ENCODE data around the gene AQP10. TPM values are rescaled to one million over a fixed set of nuclear protein-coding genes. Genes with fewer than 3 reads are reported as not detected.

Gene AQP10
- polyA plus RNA-seq, 1 donor (not counting 4 experiments of a cell fraction or from before 2014, with no cell fraction given): 0.85 TPM

DNA sequence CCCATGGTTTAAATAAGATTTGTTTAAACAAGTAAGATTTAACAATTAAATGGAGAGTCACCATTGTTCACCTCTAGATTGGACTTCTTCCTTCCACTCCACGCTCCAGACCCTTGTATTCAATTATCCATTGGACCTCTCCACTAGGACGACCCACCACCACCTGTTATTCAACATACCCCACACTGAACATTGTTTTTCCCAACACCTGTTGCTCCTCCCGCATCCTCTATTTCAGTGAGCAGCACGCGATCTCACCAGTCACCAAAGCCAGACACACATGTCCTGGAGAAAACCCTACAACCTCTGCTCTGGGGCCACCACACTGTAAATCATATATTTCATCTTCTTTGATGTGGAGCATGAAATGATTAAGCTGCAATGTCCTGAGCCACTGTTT lies 33.1 kb downstream of the AQP10 start:
- H3K4me1 ChIP-seq (ENCODE audit: control insufficient read depth, extremely low read depth, insufficient read depth, low read length): peaks cover 17% of the 10 kb centered on the region
- H3K4me2 ChIP-seq (ENCODE audit: control insufficient read depth, extremely low read depth, insufficient read depth, low read depth, low read length): no peak overlapping the region
- H3K36me3 ChIP-seq (ENCODE audit: control insufficient read depth in 2 of 2, extremely low read depth in 1 of 2, insufficient read depth in 2 of 2, low read length in 2 of 2): peaks cover 1 to 3% of the 10 kb centered on the region in 2 experiments
- H2AFZ ChIP-seq (ENCODE audit: control insufficient read depth, low read length): no peak overlapping the region
- no peaks in the 10 kb centered on the region for H3K79me2 ChIP-seq (ENCODE audit: control insufficient read depth, insufficient read depth, low read length)
- H3K9ac ChIP-seq (ENCODE audit: control insufficient read depth, extremely low read depth, insufficient read depth, low read length): no peak overlapping the region
- dilution Hi-C loops (cut with MboI; ENCODE audit: extremely low pct_ligation_motif_present, low sequenced_read_pairs): no loop called here
- H3K27ac ChIP-seq (ENCODE audit: control insufficient read depth, insufficient read depth, low read length): no peak overlapping the region
- no peaks in the 10 kb centered on the region for H3K9me3 ChIP-seq (ENCODE audit: control insufficient read depth, low read depth, low read length)
- H3K27me3 ChIP-seq (ENCODE audit: control insufficient read depth, extremely low read depth, insufficient read depth, low read length): no peaks in the 10 kb centered on the region
- H3K4me3 ChIP-seq (ENCODE audit: control insufficient read depth in 2 of 3, extremely low read depth in 1 of 3, insufficient read depth in 2 of 3, low read depth in 1 of 3, low read length in 3 of 3): no peak overlapping the region
- H4K20me1 ChIP-seq (ENCODE audit: control insufficient read depth, extremely low read depth, insufficient read depth, low read length): no peaks in the 10 kb centered on the region
- FAIRE-seq (no peak), DNase-seq (ENCODE audit: low read depth, low spot score) (no peak)
- TF ChIP-seq EZH2 (IDR thresholded peaks at IDR 0.05; ENCODE audit: low read length): no peak
- TF ChIP-seq, protein P1, sequence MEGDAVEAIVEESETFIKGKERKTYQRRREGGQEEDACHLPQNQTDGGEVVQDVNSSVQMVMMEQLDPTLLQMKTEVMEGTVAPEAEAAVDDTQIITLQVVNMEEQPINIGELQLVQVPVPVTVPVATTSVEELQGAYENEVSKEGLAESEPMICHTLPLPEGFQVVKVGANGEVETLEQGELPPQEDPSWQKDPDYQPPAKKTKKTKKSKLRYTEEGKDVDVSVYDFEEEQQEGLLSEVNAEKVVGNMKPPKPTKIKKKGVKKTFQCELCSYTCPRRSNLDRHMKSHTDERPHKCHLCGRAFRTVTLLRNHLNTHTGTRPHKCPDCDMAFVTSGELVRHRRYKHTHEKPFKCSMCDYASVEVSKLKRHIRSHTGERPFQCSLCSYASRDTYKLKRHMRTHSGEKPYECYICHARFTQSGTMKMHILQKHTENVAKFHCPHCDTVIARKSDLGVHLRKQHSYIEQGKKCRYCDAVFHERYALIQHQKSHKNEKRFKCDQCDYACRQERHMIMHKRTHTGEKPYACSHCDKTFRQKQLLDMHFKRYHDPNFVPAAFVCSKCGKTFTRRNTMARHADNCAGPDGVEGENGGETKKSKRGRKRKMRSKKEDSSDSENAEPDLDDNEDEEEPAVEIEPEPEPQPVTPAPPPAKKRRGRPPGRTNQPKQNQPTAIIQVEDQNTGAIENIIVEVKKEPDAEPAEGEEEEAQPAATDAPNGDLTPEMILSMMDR (optimal IDR thresholded peaks at IDR 0.05 in 1 of 3, IDR thresholded peaks at IDR 0.05 in 1 of 3, conservative IDR thresholded peaks at IDR 0.05 in 1 of 3; ENCODE audit: extremely low read depth in 1 of 3, insufficient read depth in 2 of 3, low read length in 3 of 3): no peak
- H3K9me1 ChIP-seq (ENCODE audit: control insufficient read depth, extremely low read depth, insufficient read depth, low read length): no peaks in the 10 kb centered on the region

DNA sequence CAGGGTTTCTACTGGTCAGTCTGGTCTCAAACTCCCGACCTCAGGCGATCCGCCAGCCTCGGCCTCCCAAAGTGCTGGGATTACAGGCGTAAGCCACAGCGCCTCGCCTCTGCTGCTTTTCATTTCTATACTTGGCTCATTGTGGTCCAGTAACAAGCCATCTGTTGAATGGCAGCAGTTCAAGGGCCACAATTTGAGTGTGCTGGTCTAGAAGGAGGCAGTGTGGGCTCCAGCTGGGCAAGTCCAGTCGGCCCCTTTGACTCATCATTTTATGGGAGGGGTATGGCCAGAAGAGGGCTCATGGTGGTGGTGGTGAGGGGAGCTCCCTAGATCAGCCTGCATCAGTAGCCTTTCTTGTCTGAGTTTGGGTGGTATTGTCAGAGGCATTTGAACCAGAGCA lies 37.6 kb downstream of the AQP10 start:
- Histone ChIP-seq H3K9me1 (ENCODE audit: control insufficient read depth, extremely low read depth, insufficient read depth, low read length) (no peaks in the 10 kb centered on the region), H3K36me3 (ENCODE audit: control insufficient read depth in 2 of 2, extremely low read depth in 1 of 2, insufficient read depth in 2 of 2, low read length in 2 of 2) (no peaks in the 10 kb centered on the region), H3K4me1 (ENCODE audit: control insufficient read depth, extremely low read depth, insufficient read depth, low read length) (peaks cover 5% of the 10 kb centered on the region), H3K4me2 (ENCODE audit: control insufficient read depth, extremely low read depth, insufficient read depth, low read depth, low read length) (no peak overlapping the region), H3K9ac (ENCODE audit: control insufficient read depth, extremely low read depth, insufficient read depth, low read length) (no peak overlapping the region), H4K20me1 (ENCODE audit: control insufficient read depth, extremely low read depth, insufficient read depth, low read length) (no peaks in the 10 kb centered on the region), H3K27me3 (ENCODE audit: control insufficient read depth, extremely low read depth, insufficient read depth, low read length) (no peaks in the 10 kb centered on the region), H3K79me2 (ENCODE audit: control insufficient read depth, insufficient read depth, low read length) (no peaks in the 10 kb centered on the region), H2AFZ (ENCODE audit: control insufficient read depth, low read length) (no peak overlapping the region), H3K4me3 (ENCODE audit: control insufficient read depth in 2 of 3, extremely low read depth in 1 of 3, insufficient read depth in 2 of 3, low read depth in 1 of 3, low read length in 3 of 3) (no peak overlapping the region), H3K27ac (ENCODE audit: control insufficient read depth, insufficient read depth, low read length) (no peak overlapping the region), H3K9me3 (ENCODE audit: control insufficient read depth, low read depth, low read length) (no peaks in the 10 kb centered on the region)
- TF ChIP-seq, protein P1 (optimal IDR thresholded peaks at IDR 0.05 in 1 of 3, IDR thresholded peaks at IDR 0.05 in 1 of 3, conservative IDR thresholded peaks at IDR 0.05 in 1 of 3; ENCODE audit: extremely low read depth in 1 of 3, insufficient read depth in 2 of 3, low read length in 3 of 3): no peak
- no peak for TF ChIP-seq EZH2 (IDR thresholded peaks at IDR 0.05; ENCODE audit: low read length)
- FAIRE-seq (no peak), DNase-seq (ENCODE audit: low read depth, low spot score) (no peak)
- dilution Hi-C loops (cut with MboI; ENCODE audit: extremely low pct_ligation_motif_present, low sequenced_read_pairs): no loop called here

All from keratinocyte (primary cell).